ENCODE data around the gene MFN1. TPM values are rescaled to one million over a fixed set of nuclear protein-coding genes. Genes with fewer than 3 reads are reported as not detected.

The MFN1 gene
- total RNA-seq, 2 donors from 2014 or later = 39.4 to 84.0 TPM

Other genes with a start within 250 kb of the MFN1 start
- 10 to 100 TPM in 1 of 2 donors, 1 to 10 TPM in 1; 6.3 to 11.7 TPM for gene PIK3CA, start 199.4 kb upstream of the MFN1 start, total RNA-seq
- 1 to 10 TPM; 6.5 to 8.2 TPM for gene KCNMB3, start 96.6 kb upstream of the MFN1 start, total RNA-seq
- 10 to 100 TPM; 17.8 to 23.3 TPM for gene ZNF639, start 24.7 kb upstream of the MFN1 start, total RNA-seq
- gene GNB4, start 103.8 kb downstream of the MFN1 start, total RNA-seq = 10 to 100 TPM in 1 of 2 donors, 1 to 10 TPM in 1; 7.3 to 20.4 TPM
- 10 to 100 TPM; 23.1 to 25.2 TPM for gene ACTL6A, start 215.2 kb downstream of the MFN1 start, total RNA-seq